K562 (cell line): ENCODE data around the gene ZSWIM3.

ENCODE experiments used
- BCLAF1 ChIP-seq, 2 experiments: fragments of 450-650 bp in 1 of 2; IDR thresholded peaks; 2 replicates each; pipeline ENCODE4 v1.6.1; 2011 to 2017; ENCODE audit warnings: low read depth in 2 of 2, antibody characterized with exemption in 1 of 2, borderline replicate concordance in 1 of 2, low read length in 1 of 2, mild to moderate bottlenecking in 1 of 2, mixed read lengths in 1 of 2; ENCODE audit not compliant: control insufficient read depth in 1 of 2
- CHD2 ChIP-seq: IDR thresholded peaks from 2 replicates; pipeline ENCODE4 v1.6.1; 2011; ENCODE audit warnings: low read depth, low read length
- FOXJ3 ChIP-seq: sonication (generic); formaldehyde crosslinking; IDR thresholded peaks from 2 replicates; pipeline ENCODE4 v1.4.0; 2020; ENCODE audit warnings: mild to moderate bottlenecking, missing genetic modification reagents
- FOXK2 ChIP-seq, 2 experiments: fragments of 450-650 bp; IDR thresholded peaks in 1 of 2; conservative IDR thresholded peaks in 1 of 2; 2 replicates each; pipeline ENCODE4 v1.6.1; 2016; ENCODE audit warnings: low read depth in 2 of 2, mild to moderate bottlenecking in 1 of 2
- FOXM1 ChIP-seq, 2 experiments: fragments of 450-650 bp in 1 of 2; sonication (generic) in 1 of 2; formaldehyde crosslinking in 1 of 2; IDR thresholded peaks; 2 replicates each; pipeline versions ENCODE4 v1.6.1 to v1.9.0; 2017 to 2022; ENCODE audit warnings: low read depth in 2 of 2, mild to moderate bottlenecking in 2 of 2, missing genetic modification reagents in 1 of 2, moderate library complexity in 1 of 2
- MAZ ChIP-seq, 2 experiments: fragments of 450-650 bp in 1 of 2; sonication (generic) in 1 of 2; formaldehyde crosslinking; IDR thresholded peaks in 1 of 2; conservative IDR thresholded peaks in 1 of 2; 2 replicates each; pipeline versions ENCODE4 v1.4.0 to v1.5.0; 2020; ENCODE audit warnings: mild to moderate bottlenecking in 1 of 2, missing genetic modification reagents in 1 of 2
- RB1 ChIP-seq: fragments of 450-650 bp; IDR thresholded peaks from 2 replicates; pipeline ENCODE4 v1.6.1; 2017; ENCODE audit warnings: low read depth, mild to moderate bottlenecking
- SMC3 ChIP-seq: conservative IDR thresholded peaks from 2 replicates; pipeline ENCODE4 v1.6.1; 2011; ENCODE audit warnings: low read depth, low read length, improper control_type of control experiment; ENCODE audit not compliant: insufficient read depth
- ZBTB12 ChIP-seq: fragments of 250-450 bp; sonication (Bioruptor Pico); IDR thresholded peaks from 2 replicates; pipeline ENCODE4 v1.4.0; 2020
- ZFPM2 ChIP-seq: fragments of 250-450 bp; sonication (Bioruptor Pico); IDR thresholded peaks from 2 replicates; pipeline ENCODE4 v1.5.1; 2022; ENCODE audit warnings: mild to moderate bottlenecking
- TF ChIP-seq, protein P1 (sequence below), 2 experiments: IDR thresholded peaks; 2 replicates each; pipeline ENCODE4 v1.6.1; 2011; ENCODE audit warnings: borderline replicate concordance in 1 of 2, control low read depth in 1 of 2, low read depth in 1 of 2, low read length in 1 of 2, mild to moderate bottlenecking in 1 of 2, mixed read lengths in 1 of 2, moderate library complexity in 1 of 2; ENCODE audit not compliant: insufficient read depth in 1 of 2, insufficient read length in 1 of 2, poor library complexity in 1 of 2, severe bottlenecking in 1 of 2; ENCODE audit errors: extremely low read depth in 1 of 2
- TF ChIP-seq, protein P2 (sequence below), 3 experiments: IDR thresholded peaks in 2 of 3; conservative IDR thresholded peaks in 1 of 3; 2 replicates each; pipeline ENCODE4 v1.5.1; 2011 to 2012; ENCODE audit warnings: low read length in 3 of 3, mild to moderate bottlenecking in 3 of 3, control low read depth in 2 of 3, improper control_type of control experiment in 1 of 3, inconsistent platforms in 1 of 3, low read depth in 1 of 3, mixed read lengths in 1 of 3, moderate library complexity in 1 of 3; ENCODE audit not compliant: insufficient read depth in 2 of 3

DNA sequence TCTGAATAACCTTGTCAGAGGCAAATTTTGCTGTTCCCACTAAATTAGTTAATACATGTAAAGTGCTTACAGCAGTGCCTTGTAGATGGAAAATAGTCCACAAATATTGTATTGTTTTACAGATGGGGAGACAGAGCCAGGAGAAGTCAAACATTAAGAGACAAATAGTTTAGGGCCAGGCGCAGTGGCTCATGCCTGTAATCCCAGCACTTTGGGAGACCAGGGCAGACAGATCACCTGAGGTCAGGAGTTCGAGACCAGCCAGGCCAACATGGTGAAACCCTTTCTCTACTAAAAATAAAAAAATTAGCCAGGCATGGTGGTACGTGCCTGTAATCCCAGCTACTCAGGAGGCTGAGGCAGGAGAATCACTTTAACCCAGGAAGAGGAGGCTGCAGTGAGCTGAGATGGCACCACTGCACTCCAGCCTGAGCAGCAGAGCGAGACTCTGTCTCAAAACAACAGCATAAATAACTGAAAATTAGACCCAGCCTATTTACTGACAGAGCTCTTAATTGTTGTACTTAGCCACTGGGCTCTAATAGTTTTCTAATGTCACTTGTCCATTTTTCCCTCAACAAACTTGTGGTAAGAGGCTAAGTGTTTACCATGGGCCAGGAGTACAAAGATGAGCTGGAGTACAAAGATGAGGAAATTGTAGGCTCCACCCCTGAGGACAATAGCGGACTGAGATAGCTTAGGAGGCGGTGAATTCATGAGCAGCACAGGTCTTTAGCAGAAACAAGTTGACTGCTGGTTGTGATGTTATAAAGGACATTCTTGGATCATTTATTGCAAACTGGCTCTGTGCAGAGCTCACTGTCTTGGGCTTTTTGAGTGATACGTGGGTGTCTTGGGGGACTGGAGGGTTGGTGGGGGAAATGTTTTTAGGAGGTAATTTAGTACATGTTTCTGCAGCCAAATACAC, 6.4 kb downstream of the ZSWIM3 start:
- TF ChIP-seq, protein P1, sequence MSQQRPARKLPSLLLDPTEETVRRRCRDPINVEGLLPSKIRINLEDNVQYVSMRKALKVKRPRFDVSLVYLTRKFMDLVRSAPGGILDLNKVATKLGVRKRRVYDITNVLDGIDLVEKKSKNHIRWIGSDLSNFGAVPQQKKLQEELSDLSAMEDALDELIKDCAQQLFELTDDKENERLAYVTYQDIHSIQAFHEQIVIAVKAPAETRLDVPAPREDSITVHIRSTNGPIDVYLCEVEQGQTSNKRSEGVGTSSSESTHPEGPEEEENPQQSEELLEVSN (IDR thresholded peaks at IDR 0.05; ENCODE audit: borderline replicate concordance in 1 of 2, extremely low read depth in 1 of 2, insufficient read depth in 1 of 2, insufficient read length in 1 of 2, low read depth in 1 of 2, low read length in 1 of 2, poor library complexity in 1 of 2, severe bottlenecking in 1 of 2), result no peak
- no peak for TF ChIP-seq FOXK2 (conservative IDR thresholded peaks at IDR 0.05 in 1 of 2, IDR thresholded peaks at IDR 0.05 in 1 of 2; ENCODE audit: low read depth in 2 of 2)
- TF ChIP-seq, protein P2, sequence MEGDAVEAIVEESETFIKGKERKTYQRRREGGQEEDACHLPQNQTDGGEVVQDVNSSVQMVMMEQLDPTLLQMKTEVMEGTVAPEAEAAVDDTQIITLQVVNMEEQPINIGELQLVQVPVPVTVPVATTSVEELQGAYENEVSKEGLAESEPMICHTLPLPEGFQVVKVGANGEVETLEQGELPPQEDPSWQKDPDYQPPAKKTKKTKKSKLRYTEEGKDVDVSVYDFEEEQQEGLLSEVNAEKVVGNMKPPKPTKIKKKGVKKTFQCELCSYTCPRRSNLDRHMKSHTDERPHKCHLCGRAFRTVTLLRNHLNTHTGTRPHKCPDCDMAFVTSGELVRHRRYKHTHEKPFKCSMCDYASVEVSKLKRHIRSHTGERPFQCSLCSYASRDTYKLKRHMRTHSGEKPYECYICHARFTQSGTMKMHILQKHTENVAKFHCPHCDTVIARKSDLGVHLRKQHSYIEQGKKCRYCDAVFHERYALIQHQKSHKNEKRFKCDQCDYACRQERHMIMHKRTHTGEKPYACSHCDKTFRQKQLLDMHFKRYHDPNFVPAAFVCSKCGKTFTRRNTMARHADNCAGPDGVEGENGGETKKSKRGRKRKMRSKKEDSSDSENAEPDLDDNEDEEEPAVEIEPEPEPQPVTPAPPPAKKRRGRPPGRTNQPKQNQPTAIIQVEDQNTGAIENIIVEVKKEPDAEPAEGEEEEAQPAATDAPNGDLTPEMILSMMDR (IDR thresholded peaks at IDR 0.05 in 2 of 3, conservative IDR thresholded peaks at IDR 0.05 in 1 of 3; ENCODE audit: insufficient read depth in 2 of 3, low read depth in 1 of 3, low read length in 3 of 3), result no peak
- TF ChIP-seq ZFPM2 (CRISPR knock-in tag), result no peak
- TF ChIP-seq MAZ (CRISPR knock-in tag; conservative IDR thresholded peaks at IDR 0.05 in 1 of 2, IDR thresholded peaks at IDR 0.05 in 1 of 2), result no peak
- TF ChIP-seq ZBTB12 (CRISPR knock-in tag), result no peak
- no peak for TF ChIP-seq FOXM1 (IDR thresholded peaks at IDR 0.05; ENCODE audit: low read depth)
- TF ChIP-seq FOXM1 (CRISPR knock-in tag; IDR thresholded peaks at IDR 0.05; ENCODE audit: low read depth), result no peak
- TF ChIP-seq SMC3, result no peak
- TF ChIP-seq RB1, result no peak
- no peak for TF ChIP-seq CHD2
- TF ChIP-seq BCLAF1 (IDR thresholded peaks at IDR 0.05; ENCODE audit: borderline replicate concordance in 1 of 2, control insufficient read depth in 1 of 2, low read depth in 2 of 2, low read length in 1 of 2), result no peak
- TF ChIP-seq FOXJ3 (CRISPR knock-in tag), result no peak
